VCaP (cell line): ENCODE measurements around the gene DUSP5.

ENCODE experiments used
- H3K27ac ChIP-seq: fragments of 450-650 bp; 2 replicates; pipeline ENCODE4 v1.5.1; 2017
- CTCF ChIP-seq: fragments of 450-650 bp; conservative IDR thresholded peaks from 2 replicates; pipeline ENCODE4 v1.5.1; 2017; ENCODE audit warnings: mild to moderate bottlenecking, moderate library complexity

DUSP5 gene

GRCh38 chr10:110535958-110536891 is 38.5 kb downstream of the DUSP5 start:
- no peak; the same call in 1 of the 2 replicates for TF ChIP-seq CTCF
- H3K27ac ChIP-seq: no peak overlapping the region

DNA sequence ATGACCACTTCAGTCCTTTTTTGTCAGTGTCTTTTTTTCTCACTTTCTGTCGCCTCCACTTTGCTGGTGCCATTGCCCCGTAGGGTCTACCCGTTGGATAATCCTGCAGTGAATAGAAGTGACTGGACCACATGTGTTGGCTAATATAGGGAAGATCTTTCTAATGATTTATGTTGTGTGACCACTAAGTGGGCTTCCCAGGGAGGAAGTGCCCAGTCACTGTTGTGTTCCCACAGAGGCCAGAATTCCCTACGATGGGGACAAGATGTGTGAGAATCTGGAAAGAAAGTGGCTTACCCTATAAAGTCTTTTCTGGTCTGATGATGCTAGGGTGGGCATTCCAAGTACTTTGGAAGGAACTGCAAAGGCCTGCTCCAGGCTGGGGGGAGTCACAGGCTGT is 41.4 kb downstream of the DUSP5 start:
- TF ChIP-seq CTCF: no peak
- H3K27ac ChIP-seq: no peak overlapping the region

DNA sequence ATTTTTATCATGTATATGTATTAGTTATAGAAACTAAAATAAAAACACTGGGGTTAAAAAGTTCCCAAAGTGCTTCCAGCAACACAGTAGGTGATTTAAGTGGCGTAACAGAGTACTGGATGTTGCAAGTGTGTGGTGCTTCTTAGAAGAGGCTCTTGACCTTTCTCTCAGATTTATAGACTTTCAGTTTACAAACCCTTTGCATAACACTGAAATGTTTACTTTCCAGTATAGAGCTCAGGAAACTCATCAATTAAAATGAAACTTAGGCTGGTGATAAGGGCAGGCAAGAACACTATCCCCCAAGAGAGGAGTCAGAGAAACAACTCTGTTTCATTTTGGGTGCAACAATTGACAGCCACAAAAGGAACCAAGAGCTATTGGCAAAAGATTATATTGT is 42.3 kb downstream of the DUSP5 start:
- TF ChIP-seq CTCF: no peak
- no peak overlapping the region for H3K27ac ChIP-seq

- no peak for TF ChIP-seq CTCF
- H3K27ac ChIP-seq: no peak overlapping the region
Measured at GRCh38 chr10:110544958-110545537, 47.3 kb downstream of the DUSP5 start.

GRCh38 chr10:110546077-110546476 is 48.4 kb downstream of the DUSP5 start:
- TF ChIP-seq CTCF: no peak

GRCh38 chr10:110546499-110547110 is 48.9 kb downstream of the DUSP5 start:
- no peak overlapping the region for H3K27ac ChIP-seq
- no peak for TF ChIP-seq CTCF

More at GRCh38 chr10:110546077-110546476, 48.4 kb downstream of the DUSP5 start:
- H3K27ac ChIP-seq: no peak overlapping the region

- H3K27ac ChIP-seq: no peak overlapping the region
- peak; percentile 84 for TF ChIP-seq CTCF
Measured at GRCh38 chr10:110547139-110547761, 49.5 kb downstream of the DUSP5 start.
